ENCODE data around the gene COL2A1.

The COL2A1 gene

GRCh38 chr12:48023386-48023785, 19.1 kb upstream of the COL2A1 start:
- H3K4me1 Mint-ChIP-seq (ENCODE audit: low read depth): no peaks in the 10 kb centered on the region
- H3K4me3 Mint-ChIP-seq: no peak overlapping the region
- H3K27ac Mint-ChIP-seq: no peak overlapping the region
- no peaks in the 10 kb centered on the region for H3K9me3 Mint-ChIP-seq
- no peak for DNase-seq
- H3K36me3 Mint-ChIP-seq (ENCODE audit: low read depth): no peaks in the 10 kb centered on the region
- H3K27me3 Mint-ChIP-seq: peaks cover 17% of the 10 kb centered on the region

GRCh38 chr12:48022676-48023385, 18.6 kb upstream of the COL2A1 start:
- Mint-ChIP-seq H3K9me3 (no peaks in the 10 kb centered on the region), H3K4me3 (no peak overlapping the region), H3K27me3 (peaks cover 20% of the 10 kb centered on the region), H3K27ac (no peak overlapping the region), H3K36me3 (ENCODE audit: low read depth) (no peaks in the 10 kb centered on the region), H3K4me1 (ENCODE audit: low read depth) (no peaks in the 10 kb centered on the region)
- DNase-seq: no peak

GRCh38 chr12:48022180-48022521, 17.9 kb upstream of the COL2A1 start:
- peaks cover 16% of the 10 kb centered on the region for H3K27me3 Mint-ChIP-seq
- H3K4me3 Mint-ChIP-seq: no peak overlapping the region
- H3K27ac Mint-ChIP-seq: no peak overlapping the region
- no peaks in the 10 kb centered on the region for H3K36me3 Mint-ChIP-seq (ENCODE audit: low read depth)
- H3K4me1 Mint-ChIP-seq (ENCODE audit: low read depth): no peaks in the 10 kb centered on the region
- H3K9me3 Mint-ChIP-seq: no peaks in the 10 kb centered on the region
- no peak for DNase-seq

- no peak overlapping the region for H3K4me3 Mint-ChIP-seq
- peaks cover 16% of the 10 kb centered on the region for H3K27me3 Mint-ChIP-seq
- H3K4me1 Mint-ChIP-seq (ENCODE audit: low read depth): no peaks in the 10 kb centered on the region
- no peak overlapping the region for H3K27ac Mint-ChIP-seq
- no peaks in the 10 kb centered on the region for H3K9me3 Mint-ChIP-seq
- no peak for DNase-seq
- H3K36me3 Mint-ChIP-seq (ENCODE audit: low read depth): no peaks in the 10 kb centered on the region
Measured at GRCh38 chr12:48021485-48022179, 17.4 kb upstream of the COL2A1 start.

GRCh38 chr12:48019639-48020265, 15.5 kb upstream of the COL2A1 start:
- no peaks in the 10 kb centered on the region for H3K9me3 Mint-ChIP-seq
- peaks cover 25% of the 10 kb centered on the region for H3K27me3 Mint-ChIP-seq
- no peak overlapping the region for H3K4me3 Mint-ChIP-seq
- DNase-seq: no peak
- H3K36me3 Mint-ChIP-seq (ENCODE audit: low read depth): no peaks in the 10 kb centered on the region
- no peak overlapping the region for H3K27ac Mint-ChIP-seq
- H3K4me1 Mint-ChIP-seq (ENCODE audit: low read depth): no peaks in the 10 kb centered on the region

- no peak overlapping the region for H3K4me3 Mint-ChIP-seq
- DNase-seq: no peak
- no peak overlapping the region for H3K27ac Mint-ChIP-seq
- no peaks in the 10 kb centered on the region for H3K9me3 Mint-ChIP-seq
- H3K27me3 Mint-ChIP-seq: peaks cover 25% of the 10 kb centered on the region
- H3K4me1 Mint-ChIP-seq (ENCODE audit: low read depth): no peaks in the 10 kb centered on the region
- H3K36me3 Mint-ChIP-seq (ENCODE audit: low read depth): no peaks in the 10 kb centered on the region
Measured at GRCh38 chr12:48018618-48018995, 14.3 kb upstream of the COL2A1 start.

- no peaks in the 10 kb centered on the region for H3K4me1 Mint-ChIP-seq (ENCODE audit: low read depth)
- no peak for DNase-seq
- H3K4me3 Mint-ChIP-seq: no peak overlapping the region
- no peaks in the 10 kb centered on the region for H3K36me3 Mint-ChIP-seq (ENCODE audit: low read depth)
- H3K27me3 Mint-ChIP-seq: peaks cover 25% of the 10 kb centered on the region
- H3K27ac Mint-ChIP-seq: no peak overlapping the region
- no peaks in the 10 kb centered on the region for H3K9me3 Mint-ChIP-seq
Measured at GRCh38 chr12:48017921-48018617, 13.8 kb upstream of the COL2A1 start.

- Mint-ChIP-seq H3K27me3 (peaks cover 25% of the 10 kb centered on the region), H3K4me1 (ENCODE audit: low read depth) (no peaks in the 10 kb centered on the region), H3K4me3 (no peak overlapping the region), H3K36me3 (ENCODE audit: low read depth) (no peaks in the 10 kb centered on the region), H3K27ac (no peak overlapping the region), H3K9me3 (no peaks in the 10 kb centered on the region)
- no peak for DNase-seq
Measured at GRCh38 chr12:48017496-48017895, 13.2 kb upstream of the COL2A1 start.

GRCh38 chr12:48016373-48017020, 12.2 kb upstream of the COL2A1 start:
- no peaks in the 10 kb centered on the region for H3K4me1 Mint-ChIP-seq (ENCODE audit: low read depth)
- H3K36me3 Mint-ChIP-seq (ENCODE audit: low read depth): no peaks in the 10 kb centered on the region
- H3K27me3 Mint-ChIP-seq: peaks cover 22% of the 10 kb centered on the region
- H3K4me3 Mint-ChIP-seq: no peak overlapping the region
- no peak overlapping the region for H3K27ac Mint-ChIP-seq
- no peaks in the 10 kb centered on the region for H3K9me3 Mint-ChIP-seq
- no peak for DNase-seq

GRCh38 chr12:48015954-48016353, 11.7 kb upstream of the COL2A1 start:
- no peak overlapping the region for H3K27ac Mint-ChIP-seq
- no peaks in the 10 kb centered on the region for H3K36me3 Mint-ChIP-seq (ENCODE audit: low read depth)
- no peaks in the 10 kb centered on the region for H3K4me1 Mint-ChIP-seq (ENCODE audit: low read depth)
- no peak overlapping the region for H3K4me3 Mint-ChIP-seq
- no peak for DNase-seq
- H3K9me3 Mint-ChIP-seq: no peaks in the 10 kb centered on the region
- peaks cover 26% of the 10 kb centered on the region for H3K27me3 Mint-ChIP-seq

- peaks cover 30% of the 10 kb centered on the region for H3K27me3 Mint-ChIP-seq
- no peaks in the 10 kb centered on the region for H3K9me3 Mint-ChIP-seq
- H3K4me3 Mint-ChIP-seq: no peak overlapping the region
- no peak for DNase-seq
- no peaks in the 10 kb centered on the region for H3K36me3 Mint-ChIP-seq (ENCODE audit: low read depth)
- H3K27ac Mint-ChIP-seq: no peak overlapping the region
- H3K4me1 Mint-ChIP-seq (ENCODE audit: low read depth): no peaks in the 10 kb centered on the region
Measured at GRCh38 chr12:48015129-48015528, 10.9 kb upstream of the COL2A1 start.

GRCh38 chr12:48013287-48013686, 9.0 kb upstream of the COL2A1 start:
- Mint-ChIP-seq H3K36me3 (ENCODE audit: low read depth) (no peaks in the 10 kb centered on the region), H3K4me1 (ENCODE audit: low read depth) (no peaks in the 10 kb centered on the region), H3K4me3 (no peak overlapping the region), H3K27me3 (peaks cover 41% of the 10 kb centered on the region), H3K9me3 (no peaks in the 10 kb centered on the region), H3K27ac (no peak overlapping the region)
- DNase-seq: no peak

- H3K36me3 Mint-ChIP-seq (ENCODE audit: low read depth): no peaks in the 10 kb centered on the region
- no peaks in the 10 kb centered on the region for H3K4me1 Mint-ChIP-seq (ENCODE audit: low read depth)
- peaks cover 51% of the 10 kb centered on the region for H3K27me3 Mint-ChIP-seq
- no peaks in the 10 kb centered on the region for H3K9me3 Mint-ChIP-seq
- H3K4me3 Mint-ChIP-seq: no peak overlapping the region
- DNase-seq: no peak
- no peak overlapping the region for H3K27ac Mint-ChIP-seq
Measured at GRCh38 chr12:48012070-48012469, 7.8 kb upstream of the COL2A1 start.

GRCh38 chr12:48010366-48010970, 6.2 kb upstream of the COL2A1 start:
- Mint-ChIP-seq H3K27me3 (peaks cover 60% of the 10 kb centered on the region), H3K36me3 (ENCODE audit: low read depth) (no peaks in the 10 kb centered on the region), H3K4me1 (ENCODE audit: low read depth) (peaks cover under 1% of the 10 kb centered on the region), H3K9me3 (no peaks in the 10 kb centered on the region), H3K4me3 (no peak overlapping the region), H3K27ac (no peak overlapping the region)
- DNase-seq: no peak
